ENCODE data around the gene ARFRP1.
"Not testable (repeated sequence)": the region's sequence is repeated elsewhere in the genome, so short reads cannot be mapped to it uniquely, and the experiment has no call there.

The ARFRP1 gene

GRCh38 chr20:63660622-63661021 is 47.2 kb downstream of the ARFRP1 start:
- peaks cover 4% of the 10 kb centered on the region for H3K79me2 ChIP-seq (ENCODE audit: control insufficient read depth, insufficient read depth, low read length, poor library complexity)
- H3K9me3 ChIP-seq (ENCODE audit: insufficient read depth, low read depth, low read length) = no peaks in the 10 kb centered on the region
- no peak overlapping the region for H3K23ac ChIP-seq (ENCODE audit: low read length)
- no peak overlapping the region for H2BK5ac ChIP-seq (ENCODE audit: low read depth, low read length, poor library complexity)
- no peak for DNase-seq
- H4K91ac ChIP-seq (ENCODE audit: low read depth, low read length) = no peak overlapping the region
- H3K4me1 ChIP-seq (ENCODE audit: control insufficient read depth in 1 of 2, insufficient read depth in 2 of 2, low read length in 2 of 2) = peaks cover 5 to 12% of the 10 kb centered on the region in 2 experiments
- no peaks in the 10 kb centered on the region for H3K27me3 ChIP-seq (ENCODE audit: insufficient read depth, low read length)
- H3K14ac ChIP-seq (ENCODE audit: low read length) = no peak overlapping the region
- no peak overlapping the region for H3K27ac ChIP-seq (ENCODE audit: low read depth, low read length)
- no peak overlapping the region for H4K8ac ChIP-seq (ENCODE audit: low read depth, low read length)
- no peak overlapping the region for H3K4me2 ChIP-seq (ENCODE audit: low read length)
- H3K4me3 ChIP-seq (ENCODE audit: low read depth, low read length) = no peak overlapping the region
- no peak overlapping the region for H3K18ac ChIP-seq (ENCODE audit: low read length)
- no peak overlapping the region for H3K4ac ChIP-seq (ENCODE audit: low read depth, low read length)
- WGBS (ENCODE audit: extremely low coverage, insufficient coverage, insufficient read length) = no CpG with 5 or more reads among the region's 8 CpGs
- no peak overlapping the region for H2BK12ac ChIP-seq (ENCODE audit: low read length)
- no peak overlapping the region for H2AFZ ChIP-seq (ENCODE audit: insufficient read depth, low read length, poor library complexity)
- H3K9ac ChIP-seq (ENCODE audit: low read length) = no peak overlapping the region
- H3K79me1 ChIP-seq (ENCODE audit: low read length) = peaks cover 10% of the 10 kb centered on the region
- no peak overlapping the region for H2AK5ac ChIP-seq (ENCODE audit: low read length)
- peaks cover 37 to 46% of the 10 kb centered on the region in 2 experiments for H3K36me3 ChIP-seq (ENCODE audit: control insufficient read depth in 1 of 2, insufficient read depth in 2 of 2, low read length in 2 of 2)
- H2BK120ac ChIP-seq (ENCODE audit: insufficient read depth, low read length, poor library complexity) = no peak overlapping the region
- H4K12ac ChIP-seq (ENCODE audit: low read depth, low read length) = no peak overlapping the region

GRCh38 chr20:63660174-63660573 is 47.6 kb downstream of the ARFRP1 start:
- not testable (repeated sequence) for H2BK120ac ChIP-seq (ENCODE audit: insufficient read depth, low read length, poor library complexity); H3K79me2 ChIP-seq (ENCODE audit: control insufficient read depth, insufficient read depth, low read length, poor library complexity); H3K4me3 ChIP-seq (ENCODE audit: low read depth, low read length); H4K12ac ChIP-seq (ENCODE audit: low read depth, low read length); H3K14ac ChIP-seq (ENCODE audit: low read length); H2BK5ac ChIP-seq (ENCODE audit: low read depth, low read length, poor library complexity); H3K18ac ChIP-seq (ENCODE audit: low read length); H3K4me2 ChIP-seq (ENCODE audit: low read length); H3K9me3 ChIP-seq (ENCODE audit: insufficient read depth, low read depth, low read length); H3K27ac ChIP-seq (ENCODE audit: low read depth, low read length); H2BK12ac ChIP-seq (ENCODE audit: low read length); H3K4ac ChIP-seq (ENCODE audit: low read depth, low read length); H2AK5ac ChIP-seq (ENCODE audit: low read length); H3K23ac ChIP-seq (ENCODE audit: low read length); H2AFZ ChIP-seq (ENCODE audit: insufficient read depth, low read length, poor library complexity); DNase-seq; H3K79me1 ChIP-seq (ENCODE audit: low read length); H3K9ac ChIP-seq (ENCODE audit: low read length); H4K91ac ChIP-seq (ENCODE audit: low read depth, low read length); H3K27me3 ChIP-seq (ENCODE audit: insufficient read depth, low read length); H4K8ac ChIP-seq (ENCODE audit: low read depth, low read length)
- Histone ChIP-seq H3K4me1 (ENCODE audit: control insufficient read depth in 1 of 2, insufficient read depth in 2 of 2, low read length in 2 of 2) (peaks cover 5 to 12% of the 10 kb centered on the region in 2 experiments), H3K36me3 (ENCODE audit: control insufficient read depth in 1 of 2, insufficient read depth in 2 of 2, low read length in 2 of 2) (peaks cover 33 to 43% of the 10 kb centered on the region in 2 experiments)
- no CpG with 5 or more reads among the region's 10 CpGs for WGBS (ENCODE audit: extremely low coverage, insufficient coverage, insufficient read length)

GRCh38 chr20:63659370-63659769 is 48.4 kb downstream of the ARFRP1 start:
- Histone ChIP-seq H2BK120ac (ENCODE audit: insufficient read depth, low read length, poor library complexity) (no peak overlapping the region), H4K91ac (ENCODE audit: low read depth, low read length) (no peak overlapping the region), H2AFZ (ENCODE audit: insufficient read depth, low read length, poor library complexity) (no peak overlapping the region), H3K4me3 (ENCODE audit: low read depth, low read length) (no peak overlapping the region), H3K23ac (ENCODE audit: low read length) (no peak overlapping the region), H2BK5ac (ENCODE audit: low read depth, low read length, poor library complexity) (no peak overlapping the region), H3K4me2 (ENCODE audit: low read length) (peak overlapping the region; percentile 79), H4K12ac (ENCODE audit: low read depth, low read length) (no peak overlapping the region), H3K18ac (ENCODE audit: low read length) (no peak overlapping the region), H3K27ac (ENCODE audit: low read depth, low read length) (no peak overlapping the region), H3K9me3 (ENCODE audit: insufficient read depth, low read depth, low read length) (no peaks in the 10 kb centered on the region), H3K36me3 (ENCODE audit: control insufficient read depth in 1 of 2, insufficient read depth in 2 of 2, low read length in 2 of 2) (peaks cover 31 to 37% of the 10 kb centered on the region in 2 experiments), H3K4me1 (ENCODE audit: control insufficient read depth in 1 of 2, insufficient read depth in 2 of 2, low read length in 2 of 2) (peaks cover 5 to 12% of the 10 kb centered on the region in 2 experiments), H3K4ac (ENCODE audit: low read depth, low read length) (no peak overlapping the region), H4K8ac (ENCODE audit: low read depth, low read length) (peak overlapping the region; percentile 91), H3K79me2 (ENCODE audit: control insufficient read depth, insufficient read depth, low read length, poor library complexity) (peaks cover 4% of the 10 kb centered on the region), H2AK5ac (ENCODE audit: low read length) (no peak overlapping the region), H2BK12ac (ENCODE audit: low read length) (no peak overlapping the region), H3K9ac (ENCODE audit: low read length) (no peak overlapping the region), H3K14ac (ENCODE audit: low read length) (no peak overlapping the region), H3K27me3 (ENCODE audit: insufficient read depth, low read length) (no peaks in the 10 kb centered on the region), H3K79me1 (ENCODE audit: low read length) (peaks cover 10% of the 10 kb centered on the region)
- peak; percentile 56 to 63 for DNase-seq
- no CpG with 5 or more reads among the region's 13 CpGs for WGBS (ENCODE audit: extremely low coverage, insufficient coverage, insufficient read length)

- H2AFZ ChIP-seq (ENCODE audit: insufficient read depth, low read length, poor library complexity) = peak overlapping the region; percentile 73
- H3K27ac ChIP-seq (ENCODE audit: low read depth, low read length) = peak overlapping the region; percentile 24
- peak overlapping the region; percentile 18 for H2BK5ac ChIP-seq (ENCODE audit: low read depth, low read length, poor library complexity)
- peak overlapping the region; percentile 52 for H4K91ac ChIP-seq (ENCODE audit: low read depth, low read length)
- H3K4ac ChIP-seq (ENCODE audit: low read depth, low read length) = peak overlapping the region; percentile 41
- H3K9ac ChIP-seq (ENCODE audit: low read length) = peak overlapping the region; percentile 72
- no CpG with 5 or more reads among the region's 25 CpGs for WGBS (ENCODE audit: extremely low coverage, insufficient coverage, insufficient read length)
- peak overlapping the region; percentile 90 for H3K4me3 ChIP-seq (ENCODE audit: low read depth, low read length)
- H4K8ac ChIP-seq (ENCODE audit: low read depth, low read length) = peak overlapping the region; percentile 91
- peak overlapping the region; percentile 34 for H2BK120ac ChIP-seq (ENCODE audit: insufficient read depth, low read length, poor library complexity)
- H4K12ac ChIP-seq (ENCODE audit: low read depth, low read length) = peak overlapping the region; percentile 72
- peaks cover 4% of the 10 kb centered on the region for H3K79me2 ChIP-seq (ENCODE audit: control insufficient read depth, insufficient read depth, low read length, poor library complexity)
- H2BK12ac ChIP-seq (ENCODE audit: low read length) = no peak overlapping the region
- H2AK5ac ChIP-seq (ENCODE audit: low read length) = peak overlapping the region; percentile 50
- H3K4me2 ChIP-seq (ENCODE audit: low read length) = peak overlapping the region; percentile 79
- no peaks in the 10 kb centered on the region for H3K27me3 ChIP-seq (ENCODE audit: insufficient read depth, low read length)
- peaks cover 10% of the 10 kb centered on the region for H3K79me1 ChIP-seq (ENCODE audit: low read length)
- no peak for DNase-seq
- peaks cover 28 to 31% of the 10 kb centered on the region in 2 experiments for H3K36me3 ChIP-seq (ENCODE audit: control insufficient read depth in 1 of 2, insufficient read depth in 2 of 2, low read length in 2 of 2)
- H3K14ac ChIP-seq (ENCODE audit: low read length) = peak overlapping the region; percentile 87
- H3K4me1 ChIP-seq (ENCODE audit: control insufficient read depth in 1 of 2, insufficient read depth in 2 of 2, low read length in 2 of 2) = peaks cover 5 to 17% of the 10 kb centered on the region in 2 experiments
- no peaks in the 10 kb centered on the region for H3K9me3 ChIP-seq (ENCODE audit: insufficient read depth, low read depth, low read length)
- no peak overlapping the region for H3K23ac ChIP-seq (ENCODE audit: low read length)
- peak overlapping the region; percentile 16 for H3K18ac ChIP-seq (ENCODE audit: low read length)
Measured at GRCh38 chr20:63658749-63659187, 49.0 kb downstream of the ARFRP1 start.
